Right lobe of liver (tissue), 4 donors: ENCODE data around the gene AFMID.

Experiments
- CTCF ChIP-seq, 4 donors: fragments of 200-600 bp in 3 of 4; fragments of 450-650 bp in 1 of 4; IDR thresholded peaks; one replicate each; pipeline versions ENCODE4 v1.5.1 to v1.8.0; 2016 to 2022; ENCODE audit warnings: antibody characterized with exemption in 4 of 4, mild to moderate bottlenecking in 2 of 4
- POLR2A ChIP-seq: fragments of 450-650 bp; IDR thresholded peaks from one replicate; pipeline ENCODE4 v1.6.1; 2017; ENCODE audit warnings: antibody characterized with exemption, mild to moderate bottlenecking
- donor health status: DM: no; HTN: no; CAD: no.
- donor health status: DM: no; HTN: no; CAD: no.
- donor health status: DM: no; HTN: yes; CAD: no.

- TF ChIP-seq CTCF (IDR thresholded peaks at IDR 0.05) (no peak), POLR2A (no peak)
Measured at GRCh38 chr17:78237401-78238012, 50.3 kb downstream of the AFMID start.
